Measurements from ENCODE around the gene ANKRD62. TPM values are rescaled to one million over a fixed set of nuclear protein-coding genes. Genes with fewer than 3 reads are reported as not detected.

ANKRD62 gene
- polyA plus RNA-seq (2013) = 0.03 TPM

- Histone ChIP-seq H3K27me3 (replicated peaks in 2 of 5; ENCODE audit: control insufficient read depth in 4 of 5, insufficient read depth in 5 of 5, low read length in 4 of 5) (no peaks in the 10 kb centered on the region), H3K27ac (ENCODE audit: insufficient read depth in 1 of 2, low read depth in 1 of 2, low read length in 2 of 2, poor library complexity in 1 of 2, severe bottlenecking in 2 of 2) (no peak within 1 kb of the TSS), H3K9me3 (ENCODE audit: control extremely low read depth in 1 of 5, control insufficient read depth in 4 of 5, insufficient read depth in 2 of 5, low read depth in 1 of 5, low read length in 4 of 5) (no peaks in the 10 kb centered on the region), H3K4me1 (ENCODE audit: control extremely low read depth in 1 of 4, control insufficient read depth in 4 of 4, insufficient read depth in 4 of 4, low read length in 3 of 4) (no peaks in the 10 kb centered on the region), H3K4me3 (ENCODE audit: control insufficient read depth in 1 of 7, extremely low read depth in 1 of 7, insufficient read depth in 4 of 7, low read depth in 2 of 7, low read length in 6 of 7) (no peak within 1 kb of the TSS), H3K36me3 (ENCODE audit: control insufficient read depth in 4 of 4, insufficient read depth in 4 of 4, low read length in 3 of 4) (no peaks in the 10 kb centered on the region)
- 96% methylated on average over 28 of the region's 50 CpGs for WGBS (ENCODE audit: insufficient coverage)
- ChIA-PET CTCF (interaction anchor here (1.5 kb wide), 1 partner anchor 139 kb away, joined by 4 read pairs; no protein-coding TSS in a partner anchor), POLR2A (no interaction called here)
- no peak for DNase-seq
These were observed at the start of gene ANKRD62 for GRCh38 chr18:12093520-12094257. ANKRD62 (plus strand) TSS chr18:12093843; CDS start chr18:12094018, 175 bp downstream.

GRCh38 chr18:12044591-12044990, 49.1 kb upstream of the ANKRD62 start:
- no peak for DNase-seq
- H3K4me3 ChIP-seq (ENCODE audit: control insufficient read depth in 1 of 7, extremely low read depth in 1 of 7, insufficient read depth in 4 of 7, low read depth in 2 of 7, low read length in 6 of 7) = no peak overlapping the region
- no peaks in the 10 kb centered on the region for H3K9me3 ChIP-seq (ENCODE audit: control extremely low read depth in 1 of 5, control insufficient read depth in 4 of 5, insufficient read depth in 2 of 5, low read depth in 1 of 5, low read length in 4 of 5)
- peaks cover 0 to 2% (median 0%) of the 10 kb centered on the region in 5 experiments for H3K27me3 ChIP-seq (replicated peaks in 2 of 5; ENCODE audit: control insufficient read depth in 4 of 5, insufficient read depth in 5 of 5, low read length in 4 of 5)
- 85% methylated on average over 3 of the region's 5 CpGs for WGBS (ENCODE audit: insufficient coverage)
- POLR2A ChIA-PET = no interaction called here
- peaks cover 0 to 13% (median 4%) of the 10 kb centered on the region in 4 experiments for H3K4me1 ChIP-seq (ENCODE audit: control extremely low read depth in 1 of 4, control insufficient read depth in 4 of 4, insufficient read depth in 4 of 4, low read length in 3 of 4)
- CTCF ChIA-PET = no interaction called here
- H3K27ac ChIP-seq (ENCODE audit: insufficient read depth in 1 of 2, low read depth in 1 of 2, low read length in 2 of 2, poor library complexity in 1 of 2, severe bottlenecking in 2 of 2) = no peak overlapping the region
- H3K36me3 ChIP-seq (ENCODE audit: control insufficient read depth in 4 of 4, insufficient read depth in 4 of 4, low read length in 3 of 4) = no peaks in the 10 kb centered on the region

GRCh38 chr18:12046046-12046750, 47.4 kb upstream of the ANKRD62 start:
- Histone ChIP-seq H3K27ac (ENCODE audit: insufficient read depth in 1 of 2, low read depth in 1 of 2, low read length in 2 of 2, poor library complexity in 1 of 2, severe bottlenecking in 2 of 2) (no peak overlapping the region), H3K4me1 (ENCODE audit: control extremely low read depth in 1 of 4, control insufficient read depth in 4 of 4, insufficient read depth in 4 of 4, low read length in 3 of 4) (peaks cover 0 to 24% (median 11%) of the 10 kb centered on the region in 4 experiments), H3K27me3 (replicated peaks in 2 of 5; ENCODE audit: control insufficient read depth in 4 of 5, insufficient read depth in 5 of 5, low read length in 4 of 5) (peaks cover 0 to 2% (median 0%) of the 10 kb centered on the region in 5 experiments), H3K36me3 (ENCODE audit: control insufficient read depth in 4 of 4, insufficient read depth in 4 of 4, low read length in 3 of 4) (no peaks in the 10 kb centered on the region), H3K4me3 (ENCODE audit: control insufficient read depth in 1 of 7, extremely low read depth in 1 of 7, insufficient read depth in 4 of 7, low read depth in 2 of 7, low read length in 6 of 7) (no peak overlapping the region), H3K9me3 (ENCODE audit: control extremely low read depth in 1 of 5, control insufficient read depth in 4 of 5, insufficient read depth in 2 of 5, low read depth in 1 of 5, low read length in 4 of 5) (no peaks in the 10 kb centered on the region)
- WGBS (ENCODE audit: insufficient coverage) = 98% methylated on average over 13 of the region's 15 CpGs
- ChIA-PET CTCF (no interaction called here), POLR2A (no interaction called here)
- DNase-seq = no peak

GRCh38 chr18:12046751-12047335, 46.8 kb upstream of the ANKRD62 start:
- DNase-seq = no peak
- Histone ChIP-seq H3K9me3 (ENCODE audit: control extremely low read depth in 1 of 5, control insufficient read depth in 4 of 5, insufficient read depth in 2 of 5, low read depth in 1 of 5, low read length in 4 of 5) (no peaks in the 10 kb centered on the region), H3K4me3 (ENCODE audit: control insufficient read depth in 1 of 7, extremely low read depth in 1 of 7, insufficient read depth in 4 of 7, low read depth in 2 of 7, low read length in 6 of 7) (no peak overlapping the region), H3K27me3 (replicated peaks in 2 of 5; ENCODE audit: control insufficient read depth in 4 of 5, insufficient read depth in 5 of 5, low read length in 4 of 5) (no peaks in the 10 kb centered on the region), H3K36me3 (ENCODE audit: control insufficient read depth in 4 of 4, insufficient read depth in 4 of 4, low read length in 3 of 4) (no peaks in the 10 kb centered on the region), H3K27ac (ENCODE audit: insufficient read depth in 1 of 2, low read depth in 1 of 2, low read length in 2 of 2, poor library complexity in 1 of 2, severe bottlenecking in 2 of 2) (no peak overlapping the region), H3K4me1 (ENCODE audit: control extremely low read depth in 1 of 4, control insufficient read depth in 4 of 4, insufficient read depth in 4 of 4, low read length in 3 of 4) (peaks cover 0 to 24% (median 11%) of the 10 kb centered on the region in 4 experiments)
- ChIA-PET POLR2A (interaction anchor here (0.6 kb wide), 1 partner anchor 152 kb away, joined by 3 read pairs; no protein-coding TSS in a partner anchor), CTCF (no interaction called here)
- WGBS (ENCODE audit: insufficient coverage) = 92% methylated on average over 9 of the region's 12 CpGs

- Histone ChIP-seq H3K4me1 (ENCODE audit: control extremely low read depth in 1 of 4, control insufficient read depth in 4 of 4, insufficient read depth in 4 of 4, low read length in 3 of 4) (peaks cover 2 to 28% (median 13%) of the 10 kb centered on the region in 4 experiments), H3K27ac (ENCODE audit: insufficient read depth in 1 of 2, low read depth in 1 of 2, low read length in 2 of 2, poor library complexity in 1 of 2, severe bottlenecking in 2 of 2) (no peak overlapping the region), H3K9me3 (ENCODE audit: control extremely low read depth in 1 of 5, control insufficient read depth in 4 of 5, insufficient read depth in 2 of 5, low read depth in 1 of 5, low read length in 4 of 5) (no peaks in the 10 kb centered on the region), H3K27me3 (replicated peaks in 2 of 5; ENCODE audit: control insufficient read depth in 4 of 5, insufficient read depth in 5 of 5, low read length in 4 of 5) (no peaks in the 10 kb centered on the region), H3K36me3 (ENCODE audit: control insufficient read depth in 4 of 4, insufficient read depth in 4 of 4, low read length in 3 of 4) (no peaks in the 10 kb centered on the region), H3K4me3 (ENCODE audit: control insufficient read depth in 1 of 7, extremely low read depth in 1 of 7, insufficient read depth in 4 of 7, low read depth in 2 of 7, low read length in 6 of 7) (no peak overlapping the region)
- no peak for DNase-seq
- WGBS (ENCODE audit: insufficient coverage) = 98% methylated on average over 14 of the region's 20 CpGs
- ChIA-PET CTCF (interaction anchor here (1.1 to 2.7 kb wide), 3 partner anchors 9 to 109 kb away, joined by 5 to 9 read pairs (median 7); no protein-coding TSS in a partner anchor), POLR2A (interaction anchor here (0.7 kb wide), 1 partner anchor 104 kb away, joined by 8 read pairs; no protein-coding TSS in a partner anchor)
These were observed 45.4 kb upstream of the ANKRD62 start for GRCh38 chr18:12048010-12048826.

DNA sequence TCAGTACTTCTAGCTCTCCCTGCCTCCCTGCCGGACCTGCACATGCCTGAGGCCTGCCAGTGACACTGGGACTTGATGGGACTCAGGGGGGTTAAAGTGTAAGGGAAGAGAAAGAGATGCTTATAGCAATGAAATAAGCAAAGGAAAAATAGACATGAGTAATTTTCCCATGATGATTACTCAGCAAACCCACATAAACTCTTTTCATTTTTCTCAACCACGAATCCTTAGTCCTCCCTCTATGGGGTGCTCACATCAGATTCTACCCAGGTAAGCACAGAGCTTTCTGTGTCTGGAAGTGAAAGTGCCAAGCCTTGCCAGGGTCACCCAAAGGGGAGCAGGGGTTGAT, 44.8 kb upstream of the ANKRD62 start:
- POLR2A ChIA-PET = interaction anchor here (0.7 kb wide), 1 partner anchor 105 kb away, joined by 8 read pairs; no protein-coding TSS in a partner anchor
- H3K27ac ChIP-seq (ENCODE audit: insufficient read depth in 1 of 2, low read depth in 1 of 2, low read length in 2 of 2, poor library complexity in 1 of 2, severe bottlenecking in 2 of 2) = no peak overlapping the region

More for the DNA sequence above, 44.8 kb upstream of the ANKRD62 start:
- no peaks in the 10 kb centered on the region for H3K9me3 ChIP-seq (ENCODE audit: control extremely low read depth in 1 of 5, control insufficient read depth in 4 of 5, insufficient read depth in 2 of 5, low read depth in 1 of 5, low read length in 4 of 5)
- no peaks in the 10 kb centered on the region for H3K27me3 ChIP-seq (replicated peaks in 2 of 5; ENCODE audit: control insufficient read depth in 4 of 5, insufficient read depth in 5 of 5, low read length in 4 of 5)
- no peak overlapping the region for H3K4me3 ChIP-seq (ENCODE audit: control insufficient read depth in 1 of 7, extremely low read depth in 1 of 7, insufficient read depth in 4 of 7, low read depth in 2 of 7, low read length in 6 of 7)
- WGBS (ENCODE audit: insufficient coverage) = no CpG with 5 or more reads among the region's 2 CpGs
- CTCF ChIA-PET = interaction anchor here (0.7 to 2.7 kb wide), 4 partner anchors 10 to 110 kb away, joined by 3 to 9 read pairs (median 6); no protein-coding TSS in a partner anchor
- DNase-seq = no peak
- H3K36me3 ChIP-seq (ENCODE audit: control insufficient read depth in 4 of 4, insufficient read depth in 4 of 4, low read length in 3 of 4) = no peaks in the 10 kb centered on the region
- H3K4me1 ChIP-seq (ENCODE audit: control extremely low read depth in 1 of 4, control insufficient read depth in 4 of 4, insufficient read depth in 4 of 4, low read length in 3 of 4) = peaks cover 2 to 28% (median 14%) of the 10 kb centered on the region in 4 experiments
